H1 (cell line): ENCODE results near the gene DMC1. TPM values are rescaled to one million over a fixed set of nuclear protein-coding genes. Genes with fewer than 3 reads are reported as not detected.

Experiments
- CTCF ChIA-PET: fragments of 300-600 bp; sonication (Branson Sonifier 250); formaldehyde crosslinking; loops from one replicate; lab custom pipeline; 2021; ENCODE audit not compliant: partially characterized antibody; lab: Charles Lee
- POLR2A ChIA-PET: fragments of 300-600 bp; sonication (Branson Sonifier 250); formaldehyde crosslinking; loops from one replicate; lab custom pipeline; 2021; ENCODE audit warnings: inconsistent platforms; ENCODE audit not compliant: partially characterized antibody; lab: Charles Lee
- DNase-seq, 2 experiments: peaks; one replicate each; pipeline versions ENCODE4 v3.0.0 to v3.0.0-alpha.2; 2010 to 2022; ENCODE audit warnings: low spot score in 2 of 2, low read depth in 1 of 2, mixed read lengths in 1 of 2
- FAIRE-seq: peaks from 2 replicates; lab custom pipeline; 2011; peaks lifted over from hg19 to GRCh38; lab: Jason Lieb, UNC
- H2AFZ ChIP-seq: 2 replicates; pipeline ENCODE4 v1.8.1; 2012; ENCODE audit warnings: low read length, inconsistent platforms
- H2AK5ac ChIP-seq: 2 replicates; pipeline ENCODE4 v1.6.1; 2013; ENCODE audit warnings: low read depth, low read length
- H2BK120ac ChIP-seq: replicated peaks from 2 replicates; pipeline ENCODE3; 2013; ENCODE audit warnings: low read depth, low read length, inconsistent platforms
- H2BK12ac ChIP-seq: 2 replicates; pipeline ENCODE4 v1.6.1; 2013; ENCODE audit warnings: low read depth, low read length
- H2BK15ac ChIP-seq: 2 replicates; pipeline ENCODE4 v1.6.1; 2013; ENCODE audit warnings: low read length
- H2BK20ac ChIP-seq: 2 replicates; pipeline ENCODE4 v1.6.1; 2013; ENCODE audit warnings: low read length
- H2BK5ac ChIP-seq: 2 replicates; pipeline ENCODE4 v1.6.1; 2013; ENCODE audit warnings: low read depth, low read length
- H3K14ac ChIP-seq: 2 replicates; pipeline ENCODE4 v1.6.1; 2013; ENCODE audit warnings: inconsistent platforms; ENCODE audit not compliant: insufficient read length
- H3K18ac ChIP-seq: 2 replicates; pipeline ENCODE4 v1.6.1; 2013; ENCODE audit warnings: low read length; ENCODE audit errors: extremely low read depth
- H3K23ac ChIP-seq: 2 replicates; pipeline ENCODE4 v1.6.1; 2013; ENCODE audit warnings: inconsistent platforms; ENCODE audit not compliant: insufficient read length
- H3K23me2 ChIP-seq: 2 replicates; pipeline ENCODE4 v1.6.1; 2013; ENCODE audit warnings: low read depth, low read length
- H3K27ac ChIP-seq: 2 replicates; pipeline ENCODE4 v1.6.1; 2011; ENCODE audit warnings: low read depth, low read length, inconsistent platforms
- H3K27me3 ChIP-seq, 4 experiments: replicated peaks in 1 of 4; 1 replicate in 1 of 4; 2 replicates in 3 of 4; pipeline versions ENCODE4 v1.6.1 to v1.8.1; 2011 to 2013; ENCODE audit warnings: low read length in 3 of 4, mild to moderate bottlenecking in 3 of 4, inconsistent platforms in 2 of 4, mixed read lengths in 2 of 4, moderate library complexity in 1 of 4; ENCODE audit not compliant: control insufficient read depth in 3 of 4, insufficient read depth in 3 of 4; ENCODE audit errors: extremely low read depth in 1 of 4
- H3K36me3 ChIP-seq, 4 experiments: 2 replicates each; pipeline versions ENCODE4 v1.6.1 to v1.8.1; 2011 to 2013; ENCODE audit warnings: mild to moderate bottlenecking in 4 of 4, low read length in 3 of 4, moderate library complexity in 2 of 4, control low read depth in 1 of 4, inconsistent platforms in 1 of 4; ENCODE audit not compliant: insufficient read depth in 4 of 4, control insufficient read depth in 2 of 4
- H3K4ac ChIP-seq: replicated peaks from 2 replicates; pipeline ENCODE3; 2013; ENCODE audit warnings: low read length, low read depth, mixed read lengths, inconsistent platforms; ENCODE audit not compliant: insufficient read length
- H3K4me1 ChIP-seq, 4 experiments: replicated peaks in 1 of 4; 1 replicate in 1 of 4; 2 replicates in 3 of 4; pipeline versions ENCODE4 v1.6.1 to v1.8.1; 2011 to 2013; ENCODE audit warnings: low read length in 3 of 4, inconsistent platforms in 2 of 4, mixed read lengths in 1 of 4; ENCODE audit not compliant: insufficient read depth in 4 of 4, control insufficient read depth in 3 of 4
- H3K4me2 ChIP-seq, 2 experiments: 2 replicates each; pipeline versions ENCODE4 v1.6.1 to v1.8.1; 2011 to 2013; ENCODE audit warnings: low read depth in 2 of 2, low read length in 2 of 2, control low read depth in 1 of 2, inconsistent platforms in 1 of 2, mild to moderate bottlenecking in 1 of 2; ENCODE audit not compliant: insufficient read depth in 1 of 2
- H3K4me3 ChIP-seq, 4 experiments: fragments of 200-600, 300-600 bp in 1 of 4; sonication (generic), shearing (Covaris generic), sonication (Bioruptor Twin) in 1 of 4; 2 replicates each; pipeline versions ENCODE4 v1.5.1 to v1.8.1; 2011 to 2016; ENCODE audit warnings: low read length in 4 of 4, low read depth in 3 of 4, control low read depth in 2 of 4, inconsistent platforms in 2 of 4, mild to moderate bottlenecking in 2 of 4, mixed read lengths in 1 of 4, moderate library complexity in 1 of 4; ENCODE audit not compliant: insufficient read depth in 2 of 4; ENCODE audit errors: extremely low read depth in 1 of 4
- H3K56ac ChIP-seq: replicated peaks from 2 replicates; pipeline ENCODE3; 2013; ENCODE audit warnings: low read depth, mild to moderate bottlenecking, mixed read lengths, low read length, inconsistent platforms; ENCODE audit not compliant: insufficient read length
- H3K79me1 ChIP-seq: 2 replicates; pipeline ENCODE4 v1.6.1; 2013; ENCODE audit warnings: low read depth, low read length, control low read depth
- H3K79me2 ChIP-seq, 2 experiments: 2 replicates each; pipeline versions ENCODE4 v1.6.1 to v1.8.1; 2012 to 2013; ENCODE audit warnings: low read length in 2 of 2, mild to moderate bottlenecking in 2 of 2, inconsistent platforms in 1 of 2; ENCODE audit not compliant: insufficient read depth in 2 of 2, control insufficient read depth in 1 of 2
- H3K9ac ChIP-seq, 4 experiments: replicated peaks in 1 of 4; 1 replicate in 1 of 4; 2 replicates in 3 of 4; pipeline versions ENCODE4 v1.6.1 to v1.8.1; 2011 to 2013; ENCODE audit warnings: low read depth in 3 of 4, low read length in 3 of 4, control low read depth in 2 of 4, mild to moderate bottlenecking in 2 of 4, moderate library complexity in 2 of 4, inconsistent platforms in 1 of 4; ENCODE audit errors: extremely low read depth in 1 of 4
- H3K9me3 ChIP-seq, 2 experiments: 2 replicates each; pipeline versions ENCODE4 v1.6.1 to v1.8.1; 2012 to 2013; ENCODE audit warnings: mild to moderate bottlenecking in 2 of 2, moderate library complexity in 2 of 2, control low read depth in 1 of 2, inconsistent platforms in 1 of 2, low read depth in 1 of 2, low read length in 1 of 2, mixed read lengths in 1 of 2; ENCODE audit not compliant: insufficient read depth in 2 of 2
- H4K20me1 ChIP-seq, 2 experiments: replicated peaks in 1 of 2; 2 replicates each; pipeline versions ENCODE3 to v1.8.1; 2011 to 2013; ENCODE audit warnings: inconsistent platforms in 2 of 2, low read length in 2 of 2, mild to moderate bottlenecking in 1 of 2; ENCODE audit not compliant: insufficient read depth in 2 of 2, control insufficient read depth in 1 of 2
- H4K5ac ChIP-seq: 2 replicates; pipeline ENCODE4 v1.6.1; 2013; ENCODE audit warnings: low read length, low read depth, mixed read lengths, inconsistent platforms; ENCODE audit not compliant: insufficient read length
- H4K8ac ChIP-seq: 2 replicates; pipeline ENCODE4 v1.8.0; 2013; ENCODE audit warnings: mild to moderate bottlenecking, moderate library complexity, low read length, inconsistent platforms; ENCODE audit not compliant: insufficient read depth; ENCODE audit errors: extremely low read depth
- H4K91ac ChIP-seq: replicated peaks from 2 replicates; pipeline ENCODE3; 2013; ENCODE audit warnings: low read length, mixed read lengths, inconsistent platforms; ENCODE audit not compliant: insufficient read length
- ATF3 ChIP-seq: IDR thresholded peaks from 2 replicates; pipeline ENCODE4 v1.6.1; 2011; ENCODE audit warnings: low read depth, mild to moderate bottlenecking, low read length; ENCODE audit not compliant: insufficient read depth
- BCL11A ChIP-seq, 2 experiments: IDR thresholded peaks; one replicate each; pipeline ENCODE4 v1.6.1; 2011; ENCODE audit warnings: low read depth in 2 of 2, low read length in 2 of 2, mild to moderate bottlenecking in 2 of 2
- CBX5 ChIP-seq: fragments of 300-800, 300-1000 bp; sonication (generic); IDR thresholded peaks from 2 replicates; pipeline ENCODE4 v1.7.1; 2016; ENCODE audit warnings: antibody characterized with exemption, low read length, low read depth
- CHD1 ChIP-seq: IDR thresholded peaks from 2 replicates; pipeline ENCODE4 v1.6.1; 2012; ENCODE audit warnings: low read depth, low read length, improper control_type of control experiment
- E2F6 ChIP-seq: IDR thresholded peaks from 2 replicates; pipeline ENCODE4 v1.6.1; 2012; ENCODE audit warnings: inconsistent platforms
- RAD21 ChIP-seq, 2 experiments: IDR thresholded peaks in 1 of 2; conservative IDR thresholded peaks in 1 of 2; 2 replicates each; pipeline ENCODE4 v1.6.1; 2011; ENCODE audit warnings: low read depth in 2 of 2, low read length in 2 of 2, improper control_type of control experiment in 1 of 2, inconsistent platforms in 1 of 2, mild to moderate bottlenecking in 1 of 2, moderate library complexity in 1 of 2
- RFX5 ChIP-seq: IDR thresholded peaks from 2 replicates; pipeline ENCODE4 v1.6.1; 2011; ENCODE audit warnings: low read depth, low read length, improper control_type of control experiment, borderline replicate concordance
- SIX5 ChIP-seq: IDR thresholded peaks from 2 replicates; pipeline ENCODE4 v1.6.1; 2011; ENCODE audit warnings: mild to moderate bottlenecking, low read depth, low read length
- SRF ChIP-seq: IDR thresholded peaks from 2 replicates; pipeline ENCODE4 v1.6.1; 2011; ENCODE audit warnings: mild to moderate bottlenecking, low read depth, low read length, moderate library complexity
- USF2 ChIP-seq: IDR thresholded peaks from 2 replicates; pipeline ENCODE4 v1.6.1; 2011; ENCODE audit warnings: low read length, improper control_type of control experiment
- YY1 ChIP-seq: IDR thresholded peaks from 2 replicates; pipeline ENCODE4 v1.6.1; 2011; ENCODE audit warnings: low read depth, mild to moderate bottlenecking, low read length
- WGBS, 2 experiments: shearing (Covaris generic) in 1 of 2; methylation state at CpG; one replicate each; pipeline versions ENCODE4 v1.1.6 to v1.1.7; 2013 to 2015; ENCODE audit warnings: low lambda C conversion rate in 2 of 2, mixed read lengths in 2 of 2, inconsistent platforms in 1 of 2, low coverage in 1 of 2, missing lambda C conversion rate in 1 of 2; ENCODE audit not compliant: insufficient replicate concordance in 2 of 2, insufficient coverage in 1 of 2, insufficient read length in 1 of 2; ENCODE audit errors: extremely low coverage in 1 of 2, missing lambda C conversion rate in 1 of 2; 5-methylcytosine and 5-hydroxymethylcytosine counted together
- polyA plus RNA-seq, 7 experiments: library from polyadenylated mRNA; depleted of rRNA in 3 of 7; stranded (reverse) in 5 of 7; unstranded in 2 of 7; fragments of >200 nt in 5 of 7; fragments of 200-250 nt in 2 of 7; gene quantifications; 1 replicate in 5 of 7; 2 replicates in 1 of 7; 4 replicates in 1 of 7; pipeline versions ENCODE4 v1.2.1 to v1.2.3, GENCODE V29; 2011 to 2013; ENCODE audit warnings: missing spikeins in 2 of 7, mixed read lengths in 2 of 7
- total RNA-seq: library from RNA; stranded (reverse); fragmentation: NEBNext Ultra II Directional; extraction: Animal tissue kit (Norgen Biotek cat#: 25700); gene quantifications from 2 replicates; pipeline ENCODE4 v1.2.1, GENCODE V29; 2021

DMC1 gene
- total and polyA plus RNA-seq, 2 of the 8 experiments (the other 6 are each of a cell fraction or from before 2014, with no cell fraction given): 3.8 to 7.2 TPM

GRCh38 chr22:38572065-38572464, 2.1 kb upstream of the DMC1 start:
- H3K23me2 ChIP-seq: peaks cover 15% of the 10 kb centered on the region; the same call in 1 of the 2 replicates
- H3K36me3 ChIP-seq: no peaks in the 10 kb centered on the region
- H3K4me1 ChIP-seq: peaks cover 4 to 9% (median 7%) of the 10 kb centered on the region in 4 experiments; a peak in 5 of 7 replicates
- no peaks in the 10 kb centered on the region for H3K79me1 ChIP-seq
- no peaks in the 10 kb centered on the region for H4K20me1 ChIP-seq
- no peak overlapping the region for H3K4ac ChIP-seq
- no peaks in the 10 kb centered on the region for H3K79me2 ChIP-seq
- H2AFZ ChIP-seq: no peak overlapping the region
- no peak overlapping the region for H4K5ac ChIP-seq
- no peak overlapping the region for H3K4me2 ChIP-seq
- no peak overlapping the region for H2BK5ac ChIP-seq
- H2BK15ac ChIP-seq: no peak overlapping the region
- no peak overlapping the region for H3K14ac ChIP-seq
- CTCF ChIA-PET: interaction anchor here (0.6 to 3.3 kb wide), 28 partner anchors 9 to 475 kb away, joined by 3 to 9 read pairs (median 3); partner anchors contain the start of gene TOMM22
- no peak overlapping the region for H4K91ac ChIP-seq
- H2BK12ac ChIP-seq: no peak overlapping the region
- no peak overlapping the region for H2AK5ac ChIP-seq
- H3K27me3 ChIP-seq: no peaks in the 10 kb centered on the region
- H3K9ac ChIP-seq: no peak overlapping the region
- H4K8ac ChIP-seq: no peak overlapping the region
- no peak overlapping the region for H3K4me3 ChIP-seq
- no peak overlapping the region for H3K27ac ChIP-seq
- DNase-seq (peak in 1 of 2 experiments; percentile 41), FAIRE-seq (peak; percentile 52)
- no peaks in the 10 kb centered on the region for H3K9me3 ChIP-seq
- 17% methylated on average over 3 of the region's 3 CpGs; no CpG with 5 or more reads in 1 of the 2 experiments for WGBS, 2 experiments
- no peak overlapping the region for H3K23ac ChIP-seq
- no peak overlapping the region for H3K18ac ChIP-seq
- no peak overlapping the region for H2BK120ac ChIP-seq
- no peak overlapping the region for H3K56ac ChIP-seq
- POLR2A ChIA-PET: interaction anchor here (0.7 to 2.3 kb wide), 7 partner anchors 12 to 161 kb away, joined by 3 to 13 read pairs (median 5); no protein-coding TSS in a partner anchor
- H2BK20ac ChIP-seq: no peak overlapping the region
- TF ChIP-seq RAD21 (IDR thresholded peaks at IDR 0.05 in 1 of 2, conservative IDR thresholded peaks at IDR 0.05 in 1 of 2; ENCODE audit: low read depth in 2 of 2, low read length in 2 of 2) (peak; percentile 68 to 71), ATF3 (no peak), CHD1 (no peak), USF2 (no peak), SIX5 (no peak), E2F6 (no peak), BCL11A (IDR thresholded peaks at IDR 0.05; ENCODE audit: low read depth in 2 of 2, low read length in 2 of 2) (no peak), SRF (no peak), RFX5 (no peak), YY1 (no peak), CBX5 (no peak)
